Stimulated activated CD4-positive, alpha-beta T cell treated with anti-CD3 and anti-CD28 coated beads, TNF-alpha, amount 100 ng/mL, for 1 hour (primary cell): ENCODE data around the gene PPCS.

Experiments used
- DNase-seq, 3 donors: peaks; one replicate each; pipeline ENCODE4 v3.0.0-alpha.2; 2020; ENCODE audit warnings: low read depth in 3 of 3, low spot score in 1 of 3

PPCS gene

DNA sequence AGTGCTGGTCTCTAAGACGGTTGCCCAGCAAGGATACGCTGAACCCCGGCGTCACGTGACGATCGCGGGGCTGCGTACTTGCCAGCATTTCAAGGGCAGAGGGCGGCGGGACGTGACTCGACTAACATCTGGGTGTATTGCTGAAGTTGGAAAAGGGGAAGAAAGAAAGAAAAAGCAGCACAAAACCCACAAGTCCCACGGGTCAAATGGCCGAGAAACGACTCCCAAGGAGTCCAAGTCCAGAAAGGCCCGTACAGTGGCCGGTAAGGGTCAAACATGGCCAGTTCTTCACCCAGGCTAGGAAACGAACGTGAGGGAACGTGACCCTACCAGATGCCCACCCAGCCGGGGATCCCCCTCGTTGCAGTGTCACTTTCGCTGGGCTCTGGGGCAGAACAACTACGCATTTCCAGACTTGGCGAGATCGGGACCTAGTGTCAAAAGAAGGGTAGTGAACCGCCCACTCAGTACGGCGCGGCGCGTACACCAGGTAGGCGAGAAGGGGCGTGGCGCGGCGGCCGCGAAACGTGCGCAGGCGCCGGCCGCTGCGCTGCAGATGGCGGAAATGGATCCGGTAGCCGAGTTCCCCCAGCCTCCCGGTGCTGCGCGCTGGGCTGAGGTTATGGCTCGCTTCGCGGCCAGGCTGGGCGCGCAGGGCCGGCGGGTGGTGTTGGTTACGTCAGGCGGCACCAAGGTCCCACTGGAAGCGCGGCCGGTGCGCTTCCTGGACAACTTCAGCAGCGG is at the start of gene PPCS, which contains the start of gene ZMYND12:
Gene PPCS (plus strand): TSS at position 534 of the 744 bp plus-strand sequence. CDS start 23 bp downstream, at position 557.
Gene ZMYND12 (minus strand): TSS at position 13 of the 744 bp plus-strand sequence. CDS start 25 bp downstream, outside the sequence.
- DNase-seq, result peak; percentile 69 to 88 (median 79)

DNA sequence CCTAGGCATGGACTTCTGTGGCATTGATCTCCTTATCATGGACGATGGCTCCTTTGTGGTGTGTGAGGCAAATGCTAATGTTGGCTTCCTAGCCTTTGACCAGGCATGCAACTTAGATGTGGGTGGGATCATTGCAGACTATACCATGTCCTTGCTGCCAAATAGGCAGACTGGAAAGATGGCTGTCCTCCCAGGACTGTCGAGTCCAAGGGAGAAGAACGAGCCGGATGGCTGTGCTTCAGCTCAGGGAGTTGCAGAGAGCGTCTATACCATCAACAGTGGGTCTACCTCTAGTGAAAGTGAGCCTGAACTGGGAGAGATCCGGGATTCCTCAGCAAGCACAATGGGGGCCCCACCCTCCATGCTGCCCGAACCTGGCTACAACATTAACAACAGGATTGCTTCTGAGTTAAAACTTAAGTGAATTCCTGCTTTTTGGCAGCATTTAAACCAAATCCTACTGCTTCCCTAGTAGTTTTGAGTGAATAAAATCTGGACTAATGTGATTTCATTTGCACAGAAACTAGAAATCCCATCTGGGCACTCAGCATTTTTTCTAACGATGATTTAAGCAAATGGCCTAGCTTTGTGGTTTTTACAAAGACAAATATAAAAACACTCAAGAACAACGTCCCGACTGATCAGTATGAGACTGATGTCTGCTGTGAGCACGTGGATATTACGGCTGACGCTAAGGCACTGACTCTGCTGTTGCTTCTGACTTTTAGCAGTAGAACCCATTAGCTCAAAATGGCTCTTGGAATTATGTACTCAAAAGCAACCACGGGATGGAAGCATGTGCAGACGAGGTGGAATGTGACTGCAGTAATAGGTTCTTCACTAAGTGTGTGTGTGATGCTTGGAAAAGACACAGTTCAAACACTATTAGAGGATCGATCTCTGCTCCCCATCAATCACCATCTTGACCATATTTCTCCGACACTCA is 41.5 kb upstream of the PPCS start:
- DNase-seq, result no peak

DNA sequence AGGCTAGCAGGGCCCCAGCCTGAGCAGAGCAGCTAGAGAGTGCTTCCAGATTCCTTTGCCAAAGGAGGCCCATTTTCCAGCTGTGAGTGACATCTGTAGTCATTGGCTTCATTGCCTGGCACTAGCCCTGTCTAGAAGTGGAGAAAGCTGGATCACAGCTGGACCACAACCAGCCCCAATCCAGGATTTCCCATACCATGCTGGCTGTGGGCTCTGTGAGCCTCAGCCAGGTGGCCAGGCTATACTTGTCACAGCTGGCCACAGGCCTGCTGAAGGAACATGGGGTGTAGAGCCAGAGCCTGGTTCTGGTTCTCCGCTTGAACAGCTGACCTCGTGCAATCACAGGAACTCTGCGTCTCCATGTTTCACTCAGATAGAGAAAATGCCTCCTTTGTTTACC is 39.2 kb upstream of the PPCS start:
- no peak for DNase-seq

- no peak for DNase-seq
These were observed 37.8 kb upstream of the PPCS start for GRCh38 chr1:42418516-42418915.

DNA sequence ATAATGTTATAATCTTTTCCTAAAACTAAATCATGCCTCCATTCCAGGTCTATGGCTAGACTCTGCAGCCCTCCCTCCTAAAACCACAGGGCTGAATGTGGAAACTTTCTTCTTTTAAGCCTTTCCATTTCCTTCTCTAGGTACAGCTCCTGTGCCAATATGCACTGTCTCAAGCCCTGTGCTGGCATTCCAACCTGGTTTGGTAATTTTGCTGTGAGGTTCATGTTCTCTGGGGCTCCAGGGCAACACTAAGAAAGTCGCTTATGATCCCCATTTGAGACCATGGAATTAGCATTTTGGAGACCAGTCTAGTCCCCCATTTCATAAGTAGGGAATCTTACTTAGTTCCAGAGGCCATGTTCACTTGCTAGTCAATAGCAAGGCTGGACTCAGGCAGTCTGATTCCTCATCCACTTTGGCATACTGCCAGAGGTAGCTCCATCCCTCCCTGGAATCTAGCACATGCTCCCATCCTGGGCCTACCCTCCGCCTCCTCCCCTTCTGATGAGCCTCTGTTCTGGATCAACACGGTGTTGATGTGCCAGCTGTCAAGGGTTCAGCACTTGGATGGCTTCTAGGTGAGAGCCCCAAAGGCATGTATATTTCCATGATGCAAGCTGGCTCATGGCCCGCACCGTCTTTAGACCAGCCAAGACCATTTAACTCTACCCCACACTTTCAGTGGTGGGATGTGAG is 37.1 kb upstream of the PPCS start:
- DNase-seq, result no peak

GRCh38 chr1:42420121-42420520 is 36.2 kb upstream of the PPCS start:
- no peak for DNase-seq

- no peak for DNase-seq
These were observed 35.3 kb upstream of the PPCS start for GRCh38 chr1:42420911-42421585.

GRCh38 chr1:42422737-42423136 is 33.6 kb upstream of the PPCS start:
- DNase-seq, result no peak

GRCh38 chr1:42423681-42424080 is 32.7 kb upstream of the PPCS start:
- DNase-seq, result no peak

DNA sequence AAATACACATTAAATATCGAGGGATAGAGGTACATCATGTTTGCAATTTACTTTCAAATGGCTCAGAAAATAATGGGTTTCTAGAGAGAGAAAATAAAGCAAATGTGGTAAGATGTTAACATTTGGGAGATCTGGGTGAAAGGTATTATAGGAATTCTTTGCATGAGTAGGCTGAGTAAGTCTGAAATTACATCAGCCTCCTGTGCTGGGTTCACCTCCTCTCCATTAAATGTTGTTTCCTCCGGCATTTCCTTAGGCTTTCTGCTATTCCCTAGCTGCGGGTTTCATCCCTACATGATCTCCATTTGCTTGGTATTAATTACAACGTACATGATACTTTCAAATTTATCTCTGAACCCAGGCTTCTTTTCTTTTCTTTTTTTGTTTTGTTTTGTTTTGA is 32.1 kb upstream of the PPCS start:
- no peak for DNase-seq

GRCh38 chr1:42427240-42427639 is 29.1 kb upstream of the PPCS start:
- DNase-seq, result no peak

DNA sequence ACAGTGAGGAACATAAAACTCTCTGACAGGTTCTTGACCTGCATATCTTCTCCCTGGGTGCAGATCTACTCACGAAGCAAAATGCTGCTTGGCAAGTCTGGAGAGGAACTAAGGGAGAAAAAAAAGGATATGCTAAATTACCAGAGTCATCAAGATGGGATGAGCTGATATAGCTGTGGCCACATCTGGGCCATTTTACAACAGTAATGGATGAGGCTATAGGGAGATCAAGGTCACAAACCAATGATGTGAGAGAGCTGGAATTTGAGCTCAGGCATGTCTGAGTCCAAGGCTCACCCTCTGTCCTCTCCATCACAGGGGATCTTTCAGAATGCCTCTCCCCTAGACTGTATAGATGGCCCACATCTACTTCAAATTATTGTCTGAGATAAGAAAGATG is 26.7 kb upstream of the PPCS start:
- DNase-seq, result no peak

DNA sequence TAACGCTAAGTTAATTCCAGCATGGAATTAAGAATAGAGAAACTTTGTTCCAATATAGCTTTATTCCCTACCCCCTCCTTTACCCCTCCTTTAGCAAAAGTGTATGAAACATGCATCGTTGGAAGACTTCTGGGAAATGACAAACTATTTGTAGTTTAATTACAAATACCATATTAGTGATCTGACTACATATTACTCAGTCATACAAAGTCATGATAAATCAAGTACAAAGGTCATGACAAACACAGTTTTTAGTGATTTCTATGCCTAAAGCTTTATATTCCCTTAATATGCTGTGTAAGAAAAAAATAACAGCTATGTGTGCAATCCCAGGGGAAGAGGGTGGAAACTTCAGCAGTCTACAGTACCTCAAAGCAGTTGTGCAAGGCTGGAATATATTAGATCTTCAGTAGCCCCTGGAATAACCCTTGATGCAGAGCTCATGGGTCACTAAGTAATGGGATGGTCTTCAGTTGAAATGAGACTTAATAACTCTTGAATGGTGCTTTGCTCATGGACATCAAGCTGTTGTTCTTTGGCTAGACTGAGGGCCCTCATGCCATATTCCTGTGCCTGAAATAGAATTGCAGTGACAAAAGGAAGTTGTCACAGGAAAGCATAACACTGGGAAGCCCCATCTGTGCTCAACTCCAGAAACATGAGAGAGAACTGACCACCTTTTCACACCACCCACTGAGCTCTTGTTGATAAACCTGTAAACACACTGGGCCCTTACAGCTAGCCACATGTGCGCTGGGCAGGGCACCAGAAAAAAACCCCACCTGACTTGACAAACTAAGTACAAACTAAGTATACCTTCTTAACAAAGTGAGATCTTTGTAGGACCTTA is 25.8 kb upstream of the PPCS start:
- DNase-seq, result no peak

DNA sequence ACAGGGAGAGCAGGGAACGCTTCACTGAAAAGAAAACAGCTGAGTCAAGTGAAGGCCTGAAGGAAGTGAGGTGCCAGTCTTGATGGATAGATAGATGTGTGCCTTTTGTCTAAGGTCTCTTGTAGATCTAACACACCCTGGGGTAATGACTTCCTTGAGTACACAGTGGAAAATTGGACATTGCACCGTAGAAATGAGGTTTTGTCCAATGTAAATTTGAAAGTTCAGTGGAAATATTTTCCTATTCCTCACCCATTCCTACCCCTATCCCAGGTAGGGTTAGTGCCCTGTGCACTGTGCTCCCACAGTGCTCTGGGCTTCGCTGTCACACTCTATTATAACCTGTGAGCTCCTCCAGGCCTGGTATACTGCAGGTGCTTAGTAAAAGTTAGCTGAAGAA is 24.8 kb upstream of the PPCS start:
- no peak for DNase-seq

DNA sequence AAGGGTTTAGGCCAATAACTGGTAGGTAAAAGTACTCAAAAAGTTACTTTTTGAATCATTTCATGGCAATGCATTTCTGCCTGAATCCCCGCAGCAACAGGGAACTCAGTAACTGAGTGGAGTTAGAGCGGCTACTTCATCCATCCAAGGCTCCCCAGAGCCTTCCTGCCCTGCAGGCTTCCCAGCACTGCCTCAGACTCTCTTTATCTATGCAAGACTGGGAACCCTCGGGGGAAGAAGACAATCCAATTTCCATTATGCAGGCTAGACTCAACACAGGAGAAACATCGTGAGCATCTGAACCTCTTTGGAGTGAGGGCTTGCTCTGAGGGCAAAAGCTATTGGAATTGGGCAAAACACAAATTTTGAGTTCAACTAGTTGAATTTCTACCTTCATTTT is 23.6 kb upstream of the PPCS start:
- no peak for DNase-seq

GRCh38 chr1:42433369-42433768 is 23.0 kb upstream of the PPCS start:
- no peak for DNase-seq

GRCh38 chr1:42434340-42434739 is 22.0 kb upstream of the PPCS start:
- no peak for DNase-seq

DNA sequence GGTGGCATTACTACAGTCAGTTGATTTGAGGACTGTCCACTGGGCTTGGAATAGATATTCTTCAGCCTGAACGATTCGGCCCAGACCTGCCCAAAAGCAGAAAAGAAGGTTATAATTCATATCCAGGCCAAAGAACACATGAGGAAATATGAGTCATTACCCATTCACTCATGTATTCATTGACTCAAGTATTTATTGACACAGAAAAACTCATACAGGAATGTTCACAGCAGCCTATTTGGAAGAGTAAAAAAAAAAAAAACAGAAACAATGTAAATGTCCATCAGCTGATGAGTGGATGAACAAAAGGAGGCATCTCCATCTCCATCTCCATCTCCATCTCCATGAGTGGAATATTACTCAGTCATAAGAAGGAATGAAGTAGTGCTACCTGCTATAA is 16.4 kb upstream of the PPCS start:
- DNase-seq, result no peak

DNA sequence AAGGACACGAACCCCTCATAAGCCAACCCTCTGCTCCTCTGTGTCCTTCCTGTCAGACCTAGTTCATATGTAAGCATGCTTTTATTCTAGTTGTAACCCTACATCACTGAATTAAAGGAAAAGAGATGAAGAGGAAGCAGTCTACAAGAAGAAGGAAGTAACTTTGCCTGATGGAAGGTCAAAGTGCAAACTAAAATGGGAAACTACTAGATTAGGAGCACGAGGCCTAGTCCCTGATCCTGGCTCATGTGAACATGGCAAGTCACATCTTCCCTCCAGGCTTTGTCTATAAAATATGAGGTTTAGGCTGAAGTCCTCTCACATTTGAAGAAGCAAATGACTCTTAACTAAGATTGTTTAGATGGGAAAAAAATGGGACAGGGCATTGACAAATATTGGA is 13.7 kb upstream of the PPCS start:
- DNase-seq, result no peak

GRCh38 chr1:42449256-42449655 is 7.1 kb upstream of the PPCS start:
- no peak for DNase-seq
